ENCODE measurements around the gene FOXP1.

GRCh38 chr3:71309886-71310285 is 273.6 kb downstream of the FOXP1 start:
- TF ChIP-seq CTCF (IDR thresholded peaks at IDR 0.05; ENCODE audit: low read depth, low read length, missing input control), result no peak
- no peak for TF ChIP-seq REST (IDR thresholded peaks at IDR 0.05)
- TF ChIP-seq ATF3 (IDR thresholded peaks at IDR 0.05), result no peak
- TF ChIP-seq RAD21 (IDR thresholded peaks at IDR 0.05), result no peak
- TF ChIP-seq RXRA (IDR thresholded peaks at IDR 0.05), result no peak
- no peak for TF ChIP-seq MAX (IDR thresholded peaks at IDR 0.05)
